HG03039 (cell line): ENCODE data around the gene TICAM2.

ENCODE experiments used
- ATAC-seq: cut with Tn5 transposase; IDR thresholded peaks from one replicate; pipeline ENCODE4 v1.9.1; 2021; ENCODE audit warnings: mild to moderate bottlenecking, moderate library complexity; ENCODE audit not compliant: unreplicated experiment

TICAM2 gene

GRCh38 chr5:115573133-115573532 is 29.1 kb downstream of the TICAM2 start:
- ATAC-seq: no peak

GRCh38 chr5:115571441-115571878 is 30.8 kb downstream of the TICAM2 start:
- ATAC-seq: no peak

GRCh38 chr5:115568668-115569067 is 33.6 kb downstream of the TICAM2 start:
- no peak for ATAC-seq

GRCh38 chr5:115565233-115565632 is 37.0 kb downstream of the TICAM2 start:
- ATAC-seq: no peak

GRCh38 chr5:115561176-115561575 is 41.1 kb downstream of the TICAM2 start:
- no peak for ATAC-seq

GRCh38 chr5:115559524-115559923 is 42.8 kb downstream of the TICAM2 start:
- no peak for ATAC-seq

- no peak for ATAC-seq
These were observed 43.8 kb downstream of the TICAM2 start for GRCh38 chr5:115558388-115558956.

GRCh38 chr5:115557667-115558387 is 44.5 kb downstream of the TICAM2 start:
- no peak for ATAC-seq

- ATAC-seq: no peak
These were observed 46.0 kb downstream of the TICAM2 start for GRCh38 chr5:115556276-115556675.

GRCh38 chr5:115555084-115555633 is 47.1 kb downstream of the TICAM2 start:
- no peak for ATAC-seq

- no peak for ATAC-seq
These were observed 49.2 kb downstream of the TICAM2 start for GRCh38 chr5:115553082-115553481.

- ATAC-seq: no peak
These were observed 50.9 kb downstream of the TICAM2 start for GRCh38 chr5:115551415-115551814.

- no peak for ATAC-seq
These were observed 53.1 kb downstream of the TICAM2 start for GRCh38 chr5:115549154-115549553.

- ATAC-seq: no peak
These were observed 53.6 kb downstream of the TICAM2 start for GRCh38 chr5:115548683-115549082.

GRCh38 chr5:115545351-115545882 is 56.9 kb downstream of the TICAM2 start:
- ATAC-seq: no peak

- peak; percentile 98 for ATAC-seq
These were observed 57.6 kb downstream of the TICAM2 start, which contains the start of gene FEM1C for GRCh38 chr5:115544436-115545350. TSS of gene FEM1C (minus strand) at chr5:115544775. CDS start at chr5:115543493, 1,282 bp downstream.

GRCh38 chr5:115544043-115544435 is 58.2 kb downstream of the TICAM2 start:
- ATAC-seq: no peak

GRCh38 chr5:115543365-115544042 is 58.8 kb downstream of the TICAM2 start:
- peak; percentile 27 for ATAC-seq

- no peak for ATAC-seq
These were observed 59.5 kb downstream of the TICAM2 start for GRCh38 chr5:115542651-115543364.

GRCh38 chr5:115542086-115542485 is 60.2 kb downstream of the TICAM2 start:
- ATAC-seq: no peak
